ENCODE measurements around the gene ASB12.

GRCh38 chrX:64192673-64193072 is 37.7 kb downstream of the ASB12 start:
- no peak for TF ChIP-seq U2AF2 (IDR thresholded peaks at IDR 0.05; ENCODE audit: low read depth, low read length)
- no peak for TF ChIP-seq BCL6 (CRISPR knock-in tag; IDR thresholded peaks at IDR 0.05)
- no peak for TF ChIP-seq ZFP90 (CRISPR knock-in tag; IDR thresholded peaks at IDR 0.05; ENCODE audit: borderline replicate concordance)
- TF ChIP-seq ZSCAN25 (CRISPR knock-in tag; IDR thresholded peaks at IDR 0.05) = no peak
